K562 (cell line): ENCODE results near the gene NAPEPLD. TPM values are rescaled to one million over a fixed set of nuclear protein-coding genes. Genes with fewer than 3 reads are reported as not detected.

Experiments
- BACH1 ChIP-seq: fragments of 200-800 bp; sonication (Bioruptor generic); IDR thresholded peaks from 2 replicates; pipeline ENCODE4 v1.6.1; 2016; ENCODE audit warnings: missing genetic modification characterization, missing compliant biosample characterization
- CHCHD3 ChIP-seq: fragments of 250-450 bp; sonication (Bioruptor Pico); IDR thresholded peaks from 2 replicates; pipeline ENCODE4 v2.1.2; 2022; ENCODE audit warnings: mild to moderate bottlenecking
- CHD1 ChIP-seq: fragments of 200-600 bp; sonication (generic); IDR thresholded peaks from one replicate; pipeline ENCODE4 v1.6.1; 2012; ENCODE audit warnings: mild to moderate bottlenecking, moderate library complexity, low read length, inconsistent platforms
- FOXJ3 ChIP-seq: sonication (generic); formaldehyde crosslinking; IDR thresholded peaks from 2 replicates; pipeline ENCODE4 v1.4.0; 2020; ENCODE audit warnings: mild to moderate bottlenecking, missing genetic modification reagents
- GTF2F1 ChIP-seq: IDR thresholded peaks from 2 replicates; pipeline ENCODE4 v1.6.1; 2011; ENCODE audit warnings: low read depth, low read length, improper control_type of control experiment
- HES1 ChIP-seq: fragments of 450-650 bp; IDR thresholded peaks from 2 replicates; pipeline ENCODE4 v1.6.1; 2016; ENCODE audit warnings: low read depth, mild to moderate bottlenecking, moderate library complexity
- ILK ChIP-seq: fragments of 450-650 bp; IDR thresholded peaks from 2 replicates; pipeline ENCODE4 v1.6.1; 2016; ENCODE audit warnings: missing genetic modification characterization, low read depth, mild to moderate bottlenecking, missing compliant biosample characterization, moderate library complexity, borderline replicate concordance
- MIER1 ChIP-seq: fragments of 450-650 bp; IDR thresholded peaks from 2 replicates; pipeline ENCODE4 v1.6.1; 2016; ENCODE audit warnings: antibody characterized with exemption, mild to moderate bottlenecking, low read depth
- NFIX ChIP-seq: fragments of 250-450 bp; sonication (Bioruptor Pico); IDR thresholded peaks from 2 replicates; pipeline ENCODE4 v1.4.0; 2020; ENCODE audit warnings: low read depth, mild to moderate bottlenecking, moderate library complexity
- NFXL1 ChIP-seq: fragments of 450-650 bp; formaldehyde crosslinking; IDR thresholded peaks from 2 replicates; pipeline ENCODE4 v1.4.0; 2021; ENCODE audit warnings: mild to moderate bottlenecking
- NR0B1 ChIP-seq: fragments of 450-650 bp; IDR thresholded peaks from one replicate; pipeline ENCODE4 v1.6.1; 2018; ENCODE audit warnings: mild to moderate bottlenecking, moderate library complexity; ENCODE audit not compliant: partially characterized antibody
- NR1H2 ChIP-seq: sonication (generic); formaldehyde crosslinking; IDR thresholded peaks from 2 replicates; pipeline ENCODE4 v1.4.0; 2020; ENCODE audit warnings: mild to moderate bottlenecking, missing genetic modification reagents
- OTX1 ChIP-seq: fragments of 450-650 bp; formaldehyde crosslinking; IDR thresholded peaks from 2 replicates; pipeline ENCODE4 v1.4.0; 2022; ENCODE audit warnings: mild to moderate bottlenecking
- PCBP2 ChIP-seq: fragments of 200-400 bp; formaldehyde crosslinking; IDR thresholded peaks from 2 replicates; pipeline ENCODE4 v1.6.1; 2018; ENCODE audit warnings: low read length, low read depth, mild to moderate bottlenecking, moderate library complexity; ENCODE audit not compliant: poor library complexity, severe bottlenecking
- RNF2 ChIP-seq: sonication (generic); IDR thresholded peaks from 2 replicates; pipeline ENCODE4 v1.6.1; 2016
- SIN3B ChIP-seq: fragments of 450-650 bp; IDR thresholded peaks from 2 replicates; pipeline ENCODE4 v1.6.1; 2017; ENCODE audit warnings: low read depth, mild to moderate bottlenecking, moderate library complexity
- TGIF2 ChIP-seq: sonication (generic); formaldehyde crosslinking; IDR thresholded peaks from 2 replicates; pipeline ENCODE4 v1.8.1; 2022; ENCODE audit warnings: mild to moderate bottlenecking, missing genetic modification reagents, moderate library complexity
- U2AF2 ChIP-seq: fragments of 200-400 bp; formaldehyde crosslinking; optimal IDR thresholded peaks from 2 replicates; pipeline ENCODE3; 2017; ENCODE audit warnings: low read depth, mild to moderate bottlenecking, low read length
- ZBTB11 ChIP-seq, 3 experiments: fragments of 200-800 bp in 1 of 3; fragments of 250-450 bp in 1 of 3; fragments of 450-650 bp in 1 of 3; sonication (Bioruptor Pico) in 1 of 3; sonication (Bioruptor generic) in 1 of 3; formaldehyde crosslinking in 1 of 3; IDR thresholded peaks; 2 replicates each; pipeline versions ENCODE4 v1.6.1 to v1.8.0; 2016 to 2022; ENCODE audit warnings: mild to moderate bottlenecking in 2 of 3, missing genetic modification characterization in 2 of 3, missing compliant biosample characterization in 1 of 3, moderate library complexity in 1 of 3
- ZKSCAN1 ChIP-seq: fragments of 150-350 bp; IDR thresholded peaks from 2 replicates; pipeline ENCODE4 v1.6.1; 2016; ENCODE audit warnings: low read depth, low read length
- ZNF3 ChIP-seq: fragments of 250-450 bp; sonication (Bioruptor Pico); IDR thresholded peaks from 2 replicates; pipeline ENCODE4 v1.5.0; 2021; ENCODE audit warnings: mild to moderate bottlenecking, moderate library complexity
- ZNF561 ChIP-seq: fragments of 450-650 bp; formaldehyde crosslinking; conservative IDR thresholded peaks from 2 replicates; pipeline ENCODE4 v1.4.0; 2020; ENCODE audit warnings: mild to moderate bottlenecking, moderate library complexity
- ZNF830 ChIP-seq: fragments of 250-450 bp; sonication (Bioruptor Pico); IDR thresholded peaks from 2 replicates; pipeline ENCODE4 v1.5.0; 2021; ENCODE audit warnings: mild to moderate bottlenecking
- polyA plus RNA-seq, 8 experiments: library from polyadenylated mRNA; depleted of rRNA in 4 of 8; stranded (reverse) in 5 of 8; unstranded in 3 of 8; fragments of >200 nt; fragmentation: Nextera tagmentation in 2 of 8; fragmentation: Illumina TruSeq in 1 of 8; extraction: Ambion mirVana in 2 of 8; extraction: Trizol in 1 of 8; gene quantifications; 2 replicates each; pipeline versions ENCODE4 v1.2.1 to v1.2.3, GENCODE V29; 2011 to 2014; ENCODE audit warnings: inconsistent platforms in 1 of 8, missing spikeins in 1 of 8
- total RNA-seq, 7 experiments: library from RNA; depleted of rRNA in 6 of 7; stranded (reverse); fragments of >200 nt in 6 of 7; fragmentation: Illumina TruSeq in 2 of 7; extraction: Trizol in 2 of 7; gene quantifications; 2 replicates each; pipeline versions ENCODE4 v1.2.1 to v1.2.3, GENCODE V29; 2011 to 2021; ENCODE audit warnings: low replicate concordance in 1 of 7

Gene NAPEPLD
- total and polyA plus RNA-seq, 9 of the 15 experiments (the other 6 are each of a cell fraction or from before 2014, with no cell fraction given) = 3.2 to 11.0 (median 7.5) TPM

- peak in 1 of 3 experiments; percentile 91; a peak in 3 of 6 replicates for TF ChIP-seq ZBTB11 (CRISPR knock-in tag; IDR thresholded peaks at IDR 0.05)
- 0 out of 2 replicates have a peak, but pooled peaks have one; percentile 10 for TF ChIP-seq NFIX (CRISPR knock-in tag)
- no peak; the same call in 1 of the 2 replicates for TF ChIP-seq NR1H2
- TF ChIP-seq ZKSCAN1 = peak; percentile 26; the same call in 1 of the 2 replicates
- TF ChIP-seq FOXJ3 (CRISPR knock-in tag) = no peak
- no peak for TF ChIP-seq PCBP2
- peak; percentile 84 for TF ChIP-seq OTX1 (CRISPR knock-in tag)
- TF ChIP-seq NR0B1 = no peak
- no peak for TF ChIP-seq U2AF2
- TF ChIP-seq RNF2 = 0 out of 2 replicates have a peak, but pooled peaks have one; percentile 47
- peak; percentile 61; the same call in 1 of the 2 replicates for TF ChIP-seq GTF2F1
- no peak for TF ChIP-seq TGIF2
- TF ChIP-seq ILK (tag) = no peak
- TF ChIP-seq BACH1 (tag) = peak; percentile 93
- TF ChIP-seq HES1 = no peak
- TF ChIP-seq ZNF561 (CRISPR knock-in tag) = no peak
- TF ChIP-seq ZNF830 (CRISPR knock-in tag) = 0 out of 2 replicates have a peak, but pooled peaks have one; percentile 45
- TF ChIP-seq CHD1 = no peak
- peak; percentile 17; the same call in 1 of the 2 replicates for TF ChIP-seq SIN3B
- peak; percentile 77; the same call in 1 of the 2 replicates for TF ChIP-seq NFXL1 (CRISPR knock-in tag)
- TF ChIP-seq CHCHD3 (CRISPR knock-in tag) = no peak
- TF ChIP-seq MIER1 = 0 out of 2 replicates have a peak, but pooled peaks have one; percentile 39
- no peak for TF ChIP-seq ZNF3 (CRISPR knock-in tag)
Observed at GRCh38 chr7:103148994-103149807, at the start of gene NAPEPLD (continued).
